K562 (cell line): Measurements from ENCODE around the gene UBAC2. TPM values are rescaled to one million over a fixed set of nuclear protein-coding genes. Genes with fewer than 3 reads are reported as not detected.

Experiments
- C11orf30 ChIP-seq: fragments of 450-650 bp; IDR thresholded peaks from 2 replicates; pipeline ENCODE4 v1.6.1; 2016; ENCODE audit warnings: low read depth, mild to moderate bottlenecking
- DIDO1 ChIP-seq: fragments of 450-650 bp; IDR thresholded peaks from 2 replicates; pipeline ENCODE4 v1.6.1; 2016; ENCODE audit warnings: low read depth, missing biosample characterization, missing genetic modification characterization
- DPF2 ChIP-seq: fragments of 450-650 bp; IDR thresholded peaks from 2 replicates; pipeline ENCODE4 v1.6.1; 2016
- FOXK2 ChIP-seq, 2 experiments: fragments of 450-650 bp; IDR thresholded peaks in 1 of 2; conservative IDR thresholded peaks in 1 of 2; 2 replicates each; pipeline ENCODE4 v1.6.1; 2016; ENCODE audit warnings: low read depth in 2 of 2, mild to moderate bottlenecking in 1 of 2
- LEF1 ChIP-seq: fragments of 450-650 bp; IDR thresholded peaks from 2 replicates; pipeline ENCODE4 v1.6.1; 2016; ENCODE audit warnings: mild to moderate bottlenecking
- MAFG ChIP-seq: fragments of 450-650 bp; conservative IDR thresholded peaks from 2 replicates; pipeline ENCODE4 v1.6.1; 2016; ENCODE audit warnings: missing genetic modification characterization, missing compliant biosample characterization
- MAFK ChIP-seq: IDR thresholded peaks from 2 replicates; pipeline ENCODE4 v1.6.1; 2011; ENCODE audit warnings: low read length, improper control_type of control experiment
- MIER1 ChIP-seq: fragments of 450-650 bp; IDR thresholded peaks from 2 replicates; pipeline ENCODE4 v1.6.1; 2016; ENCODE audit warnings: antibody characterized with exemption, mild to moderate bottlenecking, low read depth
- NFE2 ChIP-seq: IDR thresholded peaks from 2 replicates; pipeline ENCODE4 v1.6.1; 2014; ENCODE audit warnings: antibody characterized with exemption, low read depth
- NFIC ChIP-seq: fragments of 450-650 bp; IDR thresholded peaks from 2 replicates; pipeline ENCODE4 v1.6.1; 2017; ENCODE audit warnings: mild to moderate bottlenecking, inconsistent platforms
- NR2C2 ChIP-seq, 2 experiments: fragments of 200-800 bp in 1 of 2; sonication (Bioruptor generic) in 1 of 2; sonication (generic) in 1 of 2; formaldehyde crosslinking in 1 of 2; IDR thresholded peaks; 2 replicates each; pipeline versions ENCODE4 v1.6.1 to v1.8.0; 2016 to 2022; ENCODE audit warnings: mild to moderate bottlenecking in 1 of 2, missing compliant biosample characterization in 1 of 2, missing genetic modification characterization in 1 of 2, missing genetic modification reagents in 1 of 2
- SMAD1 ChIP-seq: fragments of 150-350 bp; IDR thresholded peaks from 2 replicates; pipeline ENCODE4 v1.6.1; 2014; ENCODE audit warnings: low read length, low read depth; ENCODE audit not compliant: partially characterized antibody
- ZBTB40 ChIP-seq, 2 experiments: fragments of 450-650 bp in 1 of 2; sonication (generic) in 1 of 2; formaldehyde crosslinking in 1 of 2; IDR thresholded peaks; 2 replicates each; pipeline versions ENCODE4 v1.7.1 to v1.9.0; 2016 to 2022; ENCODE audit warnings: inconsistent platforms in 1 of 2, mild to moderate bottlenecking in 1 of 2, missing genetic modification reagents in 1 of 2
- ZNF316 ChIP-seq: fragments of 450-650 bp; IDR thresholded peaks from 2 replicates; pipeline ENCODE4 v1.6.1; 2016
- polyA plus RNA-seq, 8 experiments: library from polyadenylated mRNA; depleted of rRNA in 4 of 8; stranded (reverse) in 5 of 8; unstranded in 3 of 8; fragments of >200 nt; fragmentation: Nextera tagmentation in 2 of 8; fragmentation: Illumina TruSeq in 1 of 8; extraction: Ambion mirVana in 2 of 8; extraction: Trizol in 1 of 8; gene quantifications; 2 replicates each; pipeline versions ENCODE4 v1.2.1 to v1.2.3, GENCODE V29; 2011 to 2014; ENCODE audit warnings: inconsistent platforms in 1 of 8, missing spikeins in 1 of 8
- total RNA-seq, 7 experiments: library from RNA; depleted of rRNA in 6 of 7; stranded (reverse); fragments of >200 nt in 6 of 7; fragmentation: Illumina TruSeq in 2 of 7; extraction: Trizol in 2 of 7; gene quantifications; 2 replicates each; pipeline versions ENCODE4 v1.2.1 to v1.2.3, GENCODE V29; 2011 to 2021; ENCODE audit warnings: low replicate concordance in 1 of 7
- TF ChIP-seq, protein P1 (sequence below): IDR thresholded peaks from 3 replicates; pipeline ENCODE4 v1.6.1; 2011; ENCODE audit warnings: borderline replicate concordance, mild to moderate bottlenecking; ENCODE audit not compliant: insufficient read length, insufficient read depth

The UBAC2 gene
- total and polyA plus RNA-seq, 9 of the 15 experiments (the other 6 are each of a cell fraction or from before 2014, with no cell fraction given): 6.0 to 84.1 (median 32.3) TPM

DNA sequence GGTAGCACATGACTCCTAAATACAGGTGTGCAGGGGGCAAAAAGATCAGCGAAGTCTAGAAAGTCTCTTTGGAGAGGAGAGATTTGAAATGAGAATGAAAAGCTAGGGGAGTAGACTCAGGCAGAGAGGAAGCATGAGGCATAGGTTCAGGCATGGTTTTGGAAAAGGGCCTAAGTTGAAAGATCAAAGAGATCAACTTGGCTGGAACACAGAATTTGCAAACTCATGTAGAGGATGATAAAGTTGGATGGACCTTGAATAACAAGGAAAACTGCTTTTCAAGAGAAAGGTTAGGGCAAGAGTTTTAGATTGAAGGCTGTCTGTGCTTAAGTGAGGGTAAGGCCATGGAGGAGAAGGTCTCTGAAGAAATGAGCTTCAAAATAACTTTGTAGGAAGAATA is 47.4 kb upstream of the UBAC2 start (continued):
- TF ChIP-seq, protein P1, sequence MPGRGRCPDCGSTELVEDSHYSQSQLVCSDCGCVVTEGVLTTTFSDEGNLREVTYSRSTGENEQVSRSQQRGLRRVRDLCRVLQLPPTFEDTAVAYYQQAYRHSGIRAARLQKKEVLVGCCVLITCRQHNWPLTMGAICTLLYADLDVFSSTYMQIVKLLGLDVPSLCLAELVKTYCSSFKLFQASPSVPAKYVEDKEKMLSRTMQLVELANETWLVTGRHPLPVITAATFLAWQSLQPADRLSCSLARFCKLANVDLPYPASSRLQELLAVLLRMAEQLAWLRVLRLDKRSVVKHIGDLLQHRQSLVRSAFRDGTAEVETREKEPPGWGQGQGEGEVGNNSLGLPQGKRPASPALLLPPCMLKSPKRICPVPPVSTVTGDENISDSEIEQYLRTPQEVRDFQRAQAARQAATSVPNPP: no peak
- TF ChIP-seq MAFG (tag) (peak; percentile 70), C11orf30 (peak; percentile 83), ZNF316 (peak; percentile 67; the same call in 1 of the 2 replicates), NR2C2 (CRISPR knock-in tag; IDR thresholded peaks at IDR 0.05) (no peak), NR2C2 (tag; IDR thresholded peaks at IDR 0.05) (peak; percentile 37; the same call in 1 of the 2 replicates), FOXK2 (conservative IDR thresholded peaks at IDR 0.05 in 1 of 2, IDR thresholded peaks at IDR 0.05 in 1 of 2; ENCODE audit: low read depth in 2 of 2) (0 out of 4 replicates have a peak, but pooled peaks of 1 of the 2 experiments have one; percentile 34), ZBTB40 (IDR thresholded peaks at IDR 0.05) (peak; percentile 96), ZBTB40 (CRISPR knock-in tag; IDR thresholded peaks at IDR 0.05) (peak; percentile 75), NFIC (peak; percentile 12; the same call in 1 of the 2 replicates), SMAD1 (no peak), MAFK (peak; percentile 43; the same call in 1 of the 2 replicates), NFE2 (peak; percentile 87), LEF1 (peak; percentile 88), DIDO1 (tag) (no peak), MIER1 (no peak), DPF2 (peak; percentile 41; the same call in 1 of the 2 replicates)
